GM10266 (cell line): Measurements from ENCODE around the gene AGPAT3.

Source experiments
- DNase-seq: peaks from one replicate; pipeline ENCODE4 v3.0.0; 2012; ENCODE audit errors: extremely low spot score
- TF ChIP-seq, protein P1 (sequence below): IDR thresholded peaks from 2 replicates; pipeline ENCODE4 v1.5.1; 2012; ENCODE audit warnings: mild to moderate bottlenecking, low read depth; ENCODE audit not compliant: control insufficient read depth, insufficient read depth; ENCODE audit errors: missing control alignments

Gene AGPAT3

GRCh38 chr21:43976661-43977060 lies 111.6 kb downstream of the AGPAT3 start:
- TF ChIP-seq, protein P1, sequence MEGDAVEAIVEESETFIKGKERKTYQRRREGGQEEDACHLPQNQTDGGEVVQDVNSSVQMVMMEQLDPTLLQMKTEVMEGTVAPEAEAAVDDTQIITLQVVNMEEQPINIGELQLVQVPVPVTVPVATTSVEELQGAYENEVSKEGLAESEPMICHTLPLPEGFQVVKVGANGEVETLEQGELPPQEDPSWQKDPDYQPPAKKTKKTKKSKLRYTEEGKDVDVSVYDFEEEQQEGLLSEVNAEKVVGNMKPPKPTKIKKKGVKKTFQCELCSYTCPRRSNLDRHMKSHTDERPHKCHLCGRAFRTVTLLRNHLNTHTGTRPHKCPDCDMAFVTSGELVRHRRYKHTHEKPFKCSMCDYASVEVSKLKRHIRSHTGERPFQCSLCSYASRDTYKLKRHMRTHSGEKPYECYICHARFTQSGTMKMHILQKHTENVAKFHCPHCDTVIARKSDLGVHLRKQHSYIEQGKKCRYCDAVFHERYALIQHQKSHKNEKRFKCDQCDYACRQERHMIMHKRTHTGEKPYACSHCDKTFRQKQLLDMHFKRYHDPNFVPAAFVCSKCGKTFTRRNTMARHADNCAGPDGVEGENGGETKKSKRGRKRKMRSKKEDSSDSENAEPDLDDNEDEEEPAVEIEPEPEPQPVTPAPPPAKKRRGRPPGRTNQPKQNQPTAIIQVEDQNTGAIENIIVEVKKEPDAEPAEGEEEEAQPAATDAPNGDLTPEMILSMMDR: no peak
- DNase-seq: no peak

- no peak for DNase-seq
- TF ChIP-seq, protein P1: no peak
Observed at GRCh38 chr21:43978060-43978459, 113.0 kb downstream of the AGPAT3 start.

- DNase-seq: no peak
- TF ChIP-seq, protein P1: no peak
Observed at GRCh38 chr21:43979654-43980053, 114.6 kb downstream of the AGPAT3 start.

- no peak for DNase-seq
- TF ChIP-seq, protein P1: no peak
Observed at GRCh38 chr21:43981151-43981870, 116.3 kb downstream of the AGPAT3 start.

DNA sequence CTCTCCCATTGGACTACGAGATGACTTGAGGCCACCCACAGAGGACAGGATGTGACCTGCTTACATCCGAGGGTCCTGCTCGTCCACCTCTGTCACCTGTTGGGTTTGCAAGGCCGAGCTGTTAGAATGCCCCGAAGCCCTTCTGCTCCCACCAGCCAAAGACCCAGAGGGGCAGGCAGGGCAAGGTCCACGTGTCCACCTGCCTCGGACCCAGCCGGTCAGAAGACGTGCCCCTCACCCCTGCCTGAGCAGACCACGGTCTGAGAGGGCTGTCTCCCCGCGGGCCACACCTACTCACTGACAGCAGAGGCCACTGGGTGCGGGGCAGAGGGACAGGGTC lies 116.8 kb downstream of the AGPAT3 start:
- DNase-seq: no peak
- TF ChIP-seq, protein P1: no peak

DNA sequence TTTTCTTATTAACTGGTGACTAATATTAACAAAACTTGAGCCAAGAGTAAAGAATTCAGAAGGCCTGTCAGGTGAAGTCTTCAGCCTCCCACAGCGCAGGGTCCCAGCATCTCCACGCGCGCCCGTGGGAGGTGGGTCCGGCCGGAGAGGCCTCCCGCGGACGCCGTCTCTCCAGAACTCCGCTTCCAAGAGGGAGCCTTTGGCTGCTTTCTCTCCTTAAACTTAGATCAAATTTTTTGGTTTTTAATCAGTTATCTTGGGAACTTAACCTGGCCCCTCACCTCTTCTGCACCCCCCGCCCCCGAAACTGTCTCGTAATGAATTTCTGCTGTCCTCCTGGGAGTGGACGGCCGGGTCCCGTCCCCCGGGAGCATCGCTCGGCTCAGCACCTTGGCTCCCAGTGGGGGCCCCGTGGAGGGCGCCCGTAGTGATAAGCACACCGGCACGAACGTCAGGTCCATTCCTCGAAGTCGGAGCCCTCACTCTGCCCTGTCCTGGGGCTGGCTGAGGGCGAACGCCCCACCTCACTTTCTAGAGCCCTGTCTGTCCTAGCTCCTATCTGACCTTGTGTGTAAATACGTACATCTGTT lies 117.6 kb downstream of the AGPAT3 start:
- TF ChIP-seq, protein P1: no peak
- no peak for DNase-seq

DNA sequence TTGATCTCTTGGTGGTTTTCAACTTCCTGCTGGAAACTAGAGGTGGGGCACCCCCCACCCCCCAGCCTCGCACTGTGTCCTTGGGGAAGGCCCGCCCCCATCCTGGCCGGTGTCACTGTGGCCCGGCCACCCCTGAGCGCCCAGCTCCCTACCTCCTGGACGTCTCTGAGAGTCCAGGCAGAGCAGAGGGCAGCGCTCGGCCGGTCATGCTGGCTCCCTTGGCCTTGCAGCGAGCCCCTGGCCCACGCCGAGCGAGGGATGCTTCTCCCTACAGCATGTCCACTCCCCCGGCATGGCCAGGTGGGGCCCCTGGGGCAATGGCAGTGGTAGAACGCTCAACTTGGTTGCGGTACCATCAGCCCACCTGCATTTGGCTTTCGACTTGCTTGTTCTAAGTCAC lies 118.4 kb downstream of the AGPAT3 start:
- TF ChIP-seq, protein P1: no peak
- DNase-seq: no peak
